Calu3 (cell line): ENCODE data around the gene ZFPL1. TPM values are rescaled to one million over a fixed set of nuclear protein-coding genes. Genes with fewer than 3 reads are reported as not detected.

Source experiments
- BruUV-seq: library from RNA; stranded (reverse); fragments of 400-500 nt; replicated peaks from 2 replicates; lab custom pipeline; 2021; lab: Mats Ljungman, UMichigan
- CTCF ChIA-PET: fragments of 300-600 bp; sonication (Branson Sonifier 250); formaldehyde crosslinking; loops from one replicate; lab custom pipeline; 2022; ENCODE audit warnings: antibody characterized with exemption; lab: Charles Lee
- DNase-seq: peaks from one replicate; pipeline ENCODE4 v3.0.0; 2022
- H3K27ac Mint-ChIP-seq: one replicate; pipeline ENCODE4 v1.8.0; 2022; ENCODE audit warnings: mixed read lengths; ENCODE audit not compliant: unreplicated experiment
- H3K27me3 Mint-ChIP-seq: one replicate; pipeline ENCODE4 v1.8.0; 2022; ENCODE audit warnings: mixed read lengths; ENCODE audit not compliant: unreplicated experiment
- H3K36me3 Mint-ChIP-seq: one replicate; pipeline ENCODE4 v1.8.0; 2022; ENCODE audit warnings: mild to moderate bottlenecking, moderate library complexity, mixed read lengths; ENCODE audit not compliant: insufficient read depth, unreplicated experiment
- H3K4me1 Mint-ChIP-seq: one replicate; pipeline ENCODE4 v1.8.0; 2022; ENCODE audit warnings: mild to moderate bottlenecking, low read depth, mixed read lengths; ENCODE audit not compliant: unreplicated experiment
- H3K4me3 Mint-ChIP-seq: one replicate; pipeline ENCODE4 v1.8.0; 2022; ENCODE audit warnings: mild to moderate bottlenecking, low read depth, moderate library complexity, mixed read lengths; ENCODE audit not compliant: unreplicated experiment
- H3K9me3 Mint-ChIP-seq: one replicate; pipeline ENCODE4 v1.8.0; 2022; ENCODE audit warnings: low read depth, mixed read lengths; ENCODE audit not compliant: unreplicated experiment
- intact Hi-C: fragments of 100-400 bp; cut with micrococcal nuclease; formaldehyde crosslinking; loops from one replicate; pipeline ENCODE4 v1.10.0; 2022; ENCODE audit not compliant: unreplicated experiment
- total RNA-seq: library from RNA; stranded (reverse); gene quantifications from 2 replicates; pipeline ENCODE4 v1.2.3, GENCODE V29; 2022
- TF ChIP-seq, protein P1 (sequence below): fragments of 200-600 bp; IDR thresholded peaks from one replicate; pipeline ENCODE4 v1.8.0; 2022; ENCODE audit warnings: antibody characterized with exemption; ENCODE audit not compliant: unreplicated experiment

Gene ZFPL1
- total RNA-seq, 1 experiment from 2014 or later: 47.6 TPM

DNA sequence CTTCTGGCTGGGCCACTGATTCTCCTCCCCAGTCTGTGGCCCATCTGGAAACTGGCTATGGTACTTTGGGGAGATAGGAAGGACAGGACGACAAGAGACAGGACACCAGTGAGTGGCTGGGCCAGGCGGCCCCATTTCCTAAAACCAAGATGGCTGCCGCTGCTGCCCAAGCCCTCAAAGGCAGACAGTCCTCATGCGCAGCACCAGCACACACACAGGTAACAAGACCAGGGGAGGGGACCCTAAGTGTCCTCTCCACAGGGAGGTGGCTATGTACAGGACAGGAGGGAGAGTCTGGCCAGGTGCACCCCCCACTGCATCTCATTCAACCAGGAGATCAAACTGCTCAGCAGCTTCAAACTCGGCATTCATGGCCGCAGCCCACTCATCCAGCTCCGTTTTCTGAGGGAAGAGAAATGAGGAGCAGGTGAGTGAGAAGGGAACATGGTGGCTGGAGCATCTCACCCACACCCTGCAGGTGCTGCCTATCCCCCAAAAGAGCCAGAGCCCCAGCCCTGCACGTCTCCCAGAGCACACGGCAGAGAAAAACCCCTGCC lies 5.2 kb upstream of the ZFPL1 start:
- TF ChIP-seq, protein P1, sequence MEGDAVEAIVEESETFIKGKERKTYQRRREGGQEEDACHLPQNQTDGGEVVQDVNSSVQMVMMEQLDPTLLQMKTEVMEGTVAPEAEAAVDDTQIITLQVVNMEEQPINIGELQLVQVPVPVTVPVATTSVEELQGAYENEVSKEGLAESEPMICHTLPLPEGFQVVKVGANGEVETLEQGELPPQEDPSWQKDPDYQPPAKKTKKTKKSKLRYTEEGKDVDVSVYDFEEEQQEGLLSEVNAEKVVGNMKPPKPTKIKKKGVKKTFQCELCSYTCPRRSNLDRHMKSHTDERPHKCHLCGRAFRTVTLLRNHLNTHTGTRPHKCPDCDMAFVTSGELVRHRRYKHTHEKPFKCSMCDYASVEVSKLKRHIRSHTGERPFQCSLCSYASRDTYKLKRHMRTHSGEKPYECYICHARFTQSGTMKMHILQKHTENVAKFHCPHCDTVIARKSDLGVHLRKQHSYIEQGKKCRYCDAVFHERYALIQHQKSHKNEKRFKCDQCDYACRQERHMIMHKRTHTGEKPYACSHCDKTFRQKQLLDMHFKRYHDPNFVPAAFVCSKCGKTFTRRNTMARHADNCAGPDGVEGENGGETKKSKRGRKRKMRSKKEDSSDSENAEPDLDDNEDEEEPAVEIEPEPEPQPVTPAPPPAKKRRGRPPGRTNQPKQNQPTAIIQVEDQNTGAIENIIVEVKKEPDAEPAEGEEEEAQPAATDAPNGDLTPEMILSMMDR: no peak
- Mint-ChIP-seq H3K4me1 (peaks cover 33% of the 10 kb centered on the region), H3K4me3 (no peak overlapping the region), H3K9me3 (no peaks in the 10 kb centered on the region), H3K27me3 (no peaks in the 10 kb centered on the region), H3K36me3 (peaks cover 36% of the 10 kb centered on the region), H3K27ac (no peak overlapping the region)
- BruUV-seq: no TSS peak
- CTCF ChIA-PET: interaction anchor here (0.6 to 1.2 kb wide), 3 partner anchors 43 to 240 kb away, joined by 3 to 6 read pairs (median 3); partner anchors contain the start of genes FAU, MRPL49 and SNX15
- DNase-seq: no peak
- intact Hi-C loops: no loop called here

DNA sequence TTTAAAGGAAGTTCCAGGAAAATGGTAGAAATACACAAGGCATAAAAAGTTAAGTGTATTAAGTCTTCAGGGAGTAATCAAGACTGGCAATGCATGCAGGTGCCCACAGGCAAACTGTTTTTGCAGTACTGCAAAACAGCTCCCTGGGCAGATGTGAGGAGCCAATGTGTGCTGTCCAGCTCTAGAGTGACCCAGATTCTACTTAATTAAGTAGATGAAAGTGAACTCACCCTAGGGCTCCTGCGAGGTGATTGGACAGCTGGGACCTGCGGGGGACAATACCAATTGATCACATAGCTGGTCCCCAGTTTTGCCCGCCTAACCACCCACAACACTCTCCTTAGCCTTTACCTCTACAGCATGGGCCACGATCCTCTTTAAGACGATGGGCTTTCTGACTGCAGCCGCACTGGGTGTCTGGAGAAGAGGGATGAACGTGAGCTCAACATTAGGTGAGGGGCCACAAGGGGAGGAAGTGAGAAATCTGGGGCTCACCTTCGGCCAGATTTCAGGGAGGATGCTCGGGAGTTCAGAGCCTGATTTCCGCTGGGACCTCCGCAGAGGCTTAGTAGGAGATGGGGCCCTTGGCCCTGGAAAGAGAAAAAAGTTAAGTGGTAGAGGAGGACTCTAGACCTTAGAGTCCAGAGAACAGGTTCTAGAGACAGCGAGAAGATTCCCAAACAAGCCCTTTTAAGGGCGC lies 738 bp upstream of the ZFPL1 start:
- Mint-ChIP-seq H3K4me1 (peaks cover 39% of the 10 kb centered on the region), H3K9me3 (no peaks in the 10 kb centered on the region), H3K27ac (peak overlapping the region; percentile 97), H3K4me3 (peak overlapping the region; percentile 100), H3K36me3 (peaks cover 61% of the 10 kb centered on the region), H3K27me3 (no peaks in the 10 kb centered on the region)
- intact Hi-C loops: no loop called here
- BruUV-seq: TSS peak; percentile 57
- DNase-seq: no peak
- TF ChIP-seq, protein P1: no peak
- CTCF ChIA-PET: no interaction called here

DNA sequence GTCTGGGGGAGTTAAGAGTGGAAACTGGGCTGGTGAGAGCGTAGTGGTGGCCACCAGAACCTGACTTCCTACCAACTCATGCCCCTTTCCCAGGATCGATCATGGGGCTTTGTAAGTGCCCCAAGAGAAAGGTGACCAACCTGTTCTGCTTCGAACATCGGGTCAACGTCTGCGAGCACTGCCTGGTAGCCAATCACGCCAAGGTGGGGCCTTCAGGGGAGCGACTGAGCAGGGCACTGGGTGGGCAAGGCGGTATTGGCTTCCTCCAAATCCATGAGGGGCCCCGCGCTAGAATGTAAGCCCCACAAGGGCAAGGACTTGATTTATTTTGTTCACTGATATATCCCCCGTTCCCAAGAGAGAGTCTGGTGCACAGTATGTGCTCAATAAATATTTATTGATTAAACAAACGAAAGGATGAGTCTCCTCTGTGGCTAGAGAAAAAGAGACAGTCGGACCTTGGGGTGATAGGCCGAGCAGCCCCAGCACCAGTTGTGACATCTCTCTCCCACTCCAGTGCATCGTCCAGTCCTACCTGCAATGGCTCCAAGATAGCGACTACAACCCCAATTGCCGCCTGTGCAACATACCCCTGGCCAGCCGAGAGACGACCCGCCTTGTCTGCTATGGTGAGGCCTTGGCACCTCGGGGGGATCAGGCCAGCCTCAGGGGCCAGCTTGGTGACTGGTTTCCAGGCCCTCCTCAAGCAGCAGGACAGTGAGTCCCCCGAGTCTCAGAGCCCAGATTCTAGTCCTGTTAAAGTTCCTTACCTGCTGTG lies 765 bp downstream of the ZFPL1 start:
- H3K4me1 Mint-ChIP-seq: peaks cover 32% of the 10 kb centered on the region
- peak overlapping the region; percentile 100 for H3K4me3 Mint-ChIP-seq
- TF ChIP-seq, protein P1: no peak
- intact Hi-C loops: no loop called here
- no peak for DNase-seq
- H3K36me3 Mint-ChIP-seq: peaks cover 62% of the 10 kb centered on the region
- no peaks in the 10 kb centered on the region for H3K27me3 Mint-ChIP-seq
- peak overlapping the region; percentile 97 for H3K27ac Mint-ChIP-seq
- CTCF ChIA-PET: no interaction called here
- no peaks in the 10 kb centered on the region for H3K9me3 Mint-ChIP-seq
- no TSS peak for BruUV-seq

DNA sequence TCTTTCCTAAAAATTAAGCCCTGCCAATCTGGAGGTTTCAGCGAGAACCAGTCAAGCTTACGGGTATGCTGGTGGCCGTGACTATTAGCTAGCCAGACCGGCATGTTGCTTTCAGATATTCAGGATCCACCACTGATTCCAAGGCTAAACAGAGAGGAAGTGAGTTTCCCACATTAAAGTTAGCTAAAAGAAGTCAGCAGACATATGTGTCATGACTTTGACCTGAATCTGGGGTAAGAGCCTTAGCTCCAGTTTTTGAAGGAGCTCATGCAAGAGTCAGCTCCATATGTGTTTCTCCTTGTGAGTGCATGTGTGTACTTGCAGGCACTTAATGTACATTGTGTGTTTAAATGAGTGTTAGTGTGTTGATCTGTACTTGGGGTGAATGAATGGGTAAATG lies 1.4 kb downstream of the ZFPL1 start:
- DNase-seq: no peak
- CTCF ChIA-PET: no interaction called here
- Mint-ChIP-seq H3K27me3 (no peaks in the 10 kb centered on the region), H3K4me1 (peaks cover 32% of the 10 kb centered on the region), H3K36me3 (peaks cover 57% of the 10 kb centered on the region), H3K27ac (peak overlapping the region; percentile 97), H3K9me3 (no peaks in the 10 kb centered on the region), H3K4me3 (peak overlapping the region; percentile 100)
- TF ChIP-seq, protein P1: no peak
- BruUV-seq: no TSS peak
- intact Hi-C loops: no loop called here
